BLaER1 treated with 17β-estradiol and CSF1 and Interleukin-3, amounts not matched to agents 10 nM and 100 nM (cell line): ENCODE measurements around the gene DPYD.
A peak's percentile ranks its signal among the peaks of the same experiment; 100 is the strongest.

Experiments used
- H3K27ac ChIP-seq, 11 experiments: shearing (Covaris generic); formaldehyde crosslinking; 2 replicates each; pipeline ENCODE4 v1.8.1; 2022
- H3K27me3 ChIP-seq, 11 experiments: shearing (Covaris generic); formaldehyde crosslinking; 2 replicates each; pipeline ENCODE4 v1.8.1; 2022
- H3K36me3 ChIP-seq, 11 experiments: shearing (Covaris generic); formaldehyde crosslinking; 2 replicates each; pipeline ENCODE4 v1.8.1; 2022
- H3K4me1 ChIP-seq, 10 experiments: shearing (Covaris generic); formaldehyde crosslinking; 2 replicates each; pipeline ENCODE4 v1.8.1; 2022
- H3K4me2 ChIP-seq, 11 experiments: shearing (Covaris generic); formaldehyde crosslinking; 2 replicates each; pipeline ENCODE4 v1.8.1; 2022
- H3K4me3 ChIP-seq, 10 experiments: shearing (Covaris generic); formaldehyde crosslinking; 2 replicates each; pipeline ENCODE4 v1.8.1; 2022
- H3K9ac ChIP-seq, 11 experiments: shearing (Covaris generic); formaldehyde crosslinking; 2 replicates each; pipeline ENCODE4 v1.8.1; 2022
- H3K9me3 ChIP-seq, 11 experiments: shearing (Covaris generic); formaldehyde crosslinking; replicated peaks in 1 of 11; 2 replicates each; pipeline ENCODE4 v1.8.1; 2022
- H4K20me1 ChIP-seq, 11 experiments: shearing (Covaris generic); formaldehyde crosslinking; 2 replicates each; pipeline ENCODE4 v1.8.1; 2022
- Cebpa-rat ChIP-seq, 11 experiments: shearing (Covaris generic); IDR thresholded peaks; 2 replicates each; pipeline ENCODE4 v1.8.1; 2022

DPYD gene

DNA sequence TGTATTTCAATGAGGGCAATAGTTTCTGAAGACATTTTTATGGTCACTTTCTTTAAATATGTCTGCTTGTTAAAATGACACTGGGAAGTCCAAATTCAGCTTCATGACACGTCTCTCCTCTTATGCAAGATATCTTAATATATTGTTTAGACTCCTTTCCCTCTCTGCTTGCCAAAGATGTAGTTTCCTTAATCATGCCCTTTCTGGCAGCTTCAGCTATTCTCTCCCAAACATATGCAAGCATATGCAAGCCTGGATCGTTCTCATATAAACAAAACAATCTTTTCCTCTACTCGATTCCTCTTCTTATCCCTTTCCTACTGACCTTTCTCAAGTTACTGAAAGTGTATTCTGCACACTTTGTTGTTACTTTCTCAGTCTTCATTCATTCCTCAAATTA is 827.1 kb downstream of the DPYD start:
- Histone ChIP-seq H3K27ac (no peak overlapping the region), H4K20me1 (no peaks in the 10 kb centered on the region), H3K4me2 (no peak overlapping the region), H3K9ac (no peak overlapping the region), H3K27me3 (no peaks in the 10 kb centered on the region), H3K9me3 (peaks cover 0 to 13% (median 0%) of the 10 kb centered on the region in 11 experiments; a peak in 7 of 22 replicates), H3K36me3 (peaks cover 0 to 42% (median 0%) of the 10 kb centered on the region in 11 experiments; a peak in 6 of 22 replicates), H3K4me3 (no peak overlapping the region), H3K4me1 (peaks cover 0 to 15% (median 8%) of the 10 kb centered on the region in 10 experiments; a peak in 12 of 20 replicates)
- TF ChIP-seq Cebpa-rat (IDR thresholded peaks at IDR 0.05): no peak

DNA sequence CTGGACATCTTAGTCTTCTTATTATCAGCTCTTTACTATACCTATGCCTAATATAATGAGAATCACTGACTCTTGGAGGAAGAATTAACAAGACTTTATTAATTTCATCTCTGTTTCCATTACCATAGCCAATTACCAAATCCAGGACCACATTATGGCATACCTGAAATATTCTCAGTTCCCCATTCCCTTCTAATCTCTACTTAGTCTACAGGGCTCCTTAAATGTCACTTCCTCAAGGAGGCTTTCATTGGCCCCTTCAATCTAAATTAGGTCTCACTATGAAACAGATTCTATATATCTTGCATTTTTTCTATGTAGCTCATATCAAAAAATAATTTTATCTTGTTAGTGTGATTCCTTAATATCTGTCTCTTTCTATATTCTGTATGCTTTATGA is 828.0 kb downstream of the DPYD start:
- Histone ChIP-seq H3K9ac (no peak overlapping the region), H3K36me3 (peaks cover 0 to 40% (median 0%) of the 10 kb centered on the region in 11 experiments; a peak in 6 of 22 replicates), H3K4me2 (no peak overlapping the region), H4K20me1 (no peaks in the 10 kb centered on the region), H3K27me3 (no peaks in the 10 kb centered on the region), H3K9me3 (peaks cover 0 to 13% (median 0%) of the 10 kb centered on the region in 11 experiments; a peak in 7 of 22 replicates), H3K27ac (no peak overlapping the region), H3K4me3 (no peak overlapping the region), H3K4me1 (peaks cover 0 to 22% (median 11%) of the 10 kb centered on the region in 10 experiments; a peak in 14 of 20 replicates)
- no peak for TF ChIP-seq Cebpa-rat (IDR thresholded peaks at IDR 0.05)

DNA sequence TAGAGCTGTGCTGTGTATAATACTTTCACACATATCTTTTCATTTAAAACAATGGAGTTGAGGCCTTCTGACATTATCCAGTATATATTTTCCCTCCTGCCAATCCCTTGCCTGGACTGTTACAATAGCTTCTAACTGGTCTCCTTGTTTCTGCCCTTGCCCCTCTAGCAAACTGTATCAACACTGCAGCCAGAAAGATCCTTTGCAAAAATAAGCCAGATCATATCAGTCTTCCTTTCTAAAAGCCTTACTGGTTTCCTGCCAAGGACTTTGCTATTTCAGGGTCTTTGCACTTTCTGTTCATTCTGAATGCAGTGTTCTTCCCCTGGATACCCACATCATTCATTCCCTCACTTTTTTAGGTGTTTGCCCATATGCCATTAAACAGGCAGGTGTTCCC is 829.2 kb downstream of the DPYD start:
- peak overlapping the region in 3 of 11 experiments; percentile 13 to 18 (median 14); a peak in 3 of 22 replicates for H3K4me2 ChIP-seq
- peaks cover 0 to 22% (median 11%) of the 10 kb centered on the region in 10 experiments; a peak in 14 of 20 replicates for H3K4me1 ChIP-seq
- no peak overlapping the region for H3K9ac ChIP-seq
- peaks cover 0 to 29% (median 0%) of the 10 kb centered on the region in 11 experiments; a peak in 6 of 22 replicates for H3K36me3 ChIP-seq
- H3K27ac ChIP-seq: no peak overlapping the region
- TF ChIP-seq Cebpa-rat (IDR thresholded peaks at IDR 0.05): no peak
- H3K9me3 ChIP-seq: peaks cover 0 to 4% (median 0%) of the 10 kb centered on the region in 11 experiments; a peak in 7 of 22 replicates
- no peaks in the 10 kb centered on the region for H4K20me1 ChIP-seq
- H3K4me3 ChIP-seq: no peak overlapping the region
- no peaks in the 10 kb centered on the region for H3K27me3 ChIP-seq

DNA sequence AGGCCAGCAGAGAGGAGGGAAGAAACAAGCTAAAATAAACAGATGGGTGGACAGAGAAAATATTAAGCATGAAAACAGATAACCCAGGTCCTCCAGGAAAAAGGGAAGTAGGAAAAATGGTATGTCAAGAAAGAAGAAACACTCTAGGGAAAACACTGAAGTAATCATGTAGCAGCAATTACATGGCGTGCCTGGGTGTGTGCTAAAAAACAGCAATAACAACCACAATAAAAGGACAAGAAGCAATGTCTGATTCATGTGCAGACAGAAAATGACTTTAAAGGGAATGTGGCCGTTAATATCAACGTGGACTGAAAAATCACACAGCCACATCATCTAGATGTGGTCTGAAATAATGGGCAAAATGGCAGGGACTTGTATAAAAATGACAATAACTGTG is 829.6 kb downstream of the DPYD start:
- no peaks in the 10 kb centered on the region for H3K27me3 ChIP-seq
- peaks cover 0 to 22% (median 11%) of the 10 kb centered on the region in 10 experiments; a peak in 14 of 20 replicates for H3K4me1 ChIP-seq
- no peak overlapping the region for H3K27ac ChIP-seq
- H3K4me2 ChIP-seq: peak overlapping the region in 3 of 11 experiments; percentile 13 to 18 (median 14); a peak in 3 of 22 replicates
- peaks cover 0 to 25% (median 0%) of the 10 kb centered on the region in 11 experiments; a peak in 5 of 22 replicates for H3K36me3 ChIP-seq
- H4K20me1 ChIP-seq: no peaks in the 10 kb centered on the region
- TF ChIP-seq Cebpa-rat (IDR thresholded peaks at IDR 0.05): no peak
- no peak overlapping the region for H3K4me3 ChIP-seq
- H3K9me3 ChIP-seq: peaks cover 0 to under 1% (median 0%) of the 10 kb centered on the region in 11 experiments; a peak in 1 of 22 replicates
- H3K9ac ChIP-seq: no peak overlapping the region

DNA sequence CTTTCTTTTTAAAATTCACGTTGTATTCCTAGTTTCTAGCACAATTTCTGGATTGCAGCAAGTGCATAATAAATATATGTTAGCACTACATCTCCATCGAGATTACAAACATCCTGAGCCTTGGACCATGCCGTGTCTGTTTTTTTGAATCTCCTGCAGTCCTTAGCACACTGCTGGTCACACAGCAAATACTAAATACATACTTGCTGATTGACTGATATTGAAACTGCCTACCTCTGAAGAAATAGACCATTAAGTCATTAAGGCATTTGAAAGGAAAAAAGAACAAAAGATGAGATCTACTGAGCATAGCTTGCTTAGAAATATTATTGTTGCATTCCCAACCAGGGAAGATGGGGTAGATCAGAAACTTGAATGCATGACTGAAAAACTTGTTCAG is 830.1 kb downstream of the DPYD start:
- peaks cover 0 to 22% (median 11%) of the 10 kb centered on the region in 10 experiments; a peak in 14 of 20 replicates for H3K4me1 ChIP-seq
- H3K27ac ChIP-seq: no peak overlapping the region
- H3K4me2 ChIP-seq: no peak overlapping the region
- no peak overlapping the region for H3K4me3 ChIP-seq
- TF ChIP-seq Cebpa-rat (IDR thresholded peaks at IDR 0.05): no peak
- H3K9me3 ChIP-seq: no peaks in the 10 kb centered on the region
- H3K27me3 ChIP-seq: no peaks in the 10 kb centered on the region
- no peak overlapping the region for H3K9ac ChIP-seq
- peaks cover 0 to 23% (median 0%) of the 10 kb centered on the region in 11 experiments; a peak in 4 of 22 replicates for H3K36me3 ChIP-seq
- H4K20me1 ChIP-seq: no peaks in the 10 kb centered on the region

DNA sequence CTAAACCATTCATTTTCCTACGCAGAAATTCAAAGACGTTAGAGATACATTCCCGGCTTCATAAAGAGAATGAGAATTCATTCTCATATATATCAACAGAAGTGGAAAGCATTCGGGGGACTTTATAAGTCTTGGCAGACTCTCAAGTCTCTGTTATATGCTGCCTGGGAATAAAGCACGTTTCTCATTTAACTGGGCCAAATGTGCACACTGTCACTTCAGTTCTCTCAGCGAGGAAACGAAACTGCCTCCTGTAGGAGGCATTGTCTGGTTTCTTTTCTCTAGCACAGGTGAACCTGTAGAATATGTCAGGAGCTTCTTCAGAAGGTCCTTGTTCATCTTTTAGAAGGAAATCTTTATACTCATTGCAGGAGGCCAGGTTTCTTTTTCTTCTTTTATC is 831.7 kb downstream of the DPYD start:
- H3K9me3 ChIP-seq: no peaks in the 10 kb centered on the region
- no peak overlapping the region for H3K9ac ChIP-seq
- H3K27ac ChIP-seq: no peak overlapping the region
- peaks cover 0 to 22% (median 11%) of the 10 kb centered on the region in 10 experiments; a peak in 14 of 20 replicates for H3K4me1 ChIP-seq
- TF ChIP-seq Cebpa-rat (IDR thresholded peaks at IDR 0.05): no peak
- peaks cover 0 to 16% (median 0%) of the 10 kb centered on the region in 11 experiments; a peak in 4 of 22 replicates for H3K36me3 ChIP-seq
- H3K4me3 ChIP-seq: no peak overlapping the region
- no peaks in the 10 kb centered on the region for H3K27me3 ChIP-seq
- H4K20me1 ChIP-seq: no peaks in the 10 kb centered on the region
- H3K4me2 ChIP-seq: no peak overlapping the region; a peak in 2 of 22 replicates

DNA sequence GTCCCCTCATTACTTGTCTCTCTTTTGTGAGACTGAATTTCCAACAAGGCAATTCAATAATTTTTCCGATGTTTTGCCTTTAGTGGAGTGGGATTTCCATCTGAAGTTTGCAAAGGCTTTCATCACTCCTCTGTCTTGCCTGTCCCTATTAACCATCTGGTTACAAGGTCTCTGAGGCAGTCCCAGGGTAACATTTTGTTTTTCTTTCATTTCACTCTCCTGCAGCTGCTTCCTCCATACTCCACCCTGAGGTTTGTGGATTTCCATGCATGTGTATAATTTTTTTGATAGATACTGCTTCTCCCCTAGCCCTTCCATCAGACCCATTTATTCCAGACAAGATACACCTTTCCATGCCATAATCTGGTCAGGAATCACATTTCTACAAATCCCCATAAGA is 832.4 kb downstream of the DPYD start:
- Histone ChIP-seq H3K9me3 (no peaks in the 10 kb centered on the region), H3K36me3 (peaks cover 0 to 8% (median 0%) of the 10 kb centered on the region in 11 experiments; a peak in 2 of 22 replicates), H3K27me3 (no peaks in the 10 kb centered on the region), H3K27ac (no peak overlapping the region), H3K4me1 (peaks cover 0 to 22% (median 11%) of the 10 kb centered on the region in 10 experiments; a peak in 14 of 20 replicates), H4K20me1 (no peaks in the 10 kb centered on the region), H3K4me2 (peak overlapping the region in 5 of 11 experiments; percentile 4 to 33 (median 29); a peak in 8 of 22 replicates), H3K9ac (no peak overlapping the region), H3K4me3 (no peak overlapping the region)
- no peak for TF ChIP-seq Cebpa-rat (IDR thresholded peaks at IDR 0.05)

DNA sequence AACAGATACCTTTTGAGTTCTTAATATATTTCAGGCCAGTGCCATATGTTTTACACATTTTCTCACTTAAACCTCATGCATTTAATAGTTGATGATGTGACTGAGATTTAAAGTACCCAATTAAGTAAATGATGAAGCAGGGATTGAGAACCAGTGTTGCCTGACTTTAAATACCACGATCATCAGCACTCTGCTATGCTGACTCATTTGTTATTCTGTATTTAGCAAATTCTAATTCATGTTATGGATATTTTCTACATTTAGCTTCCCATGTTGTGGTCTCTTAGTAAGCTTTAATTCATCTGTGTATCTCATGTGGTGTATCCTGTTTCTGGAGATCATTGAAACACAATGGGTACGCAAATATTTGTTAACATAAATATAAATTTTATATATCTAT is 836.3 kb downstream of the DPYD start:
- Histone ChIP-seq H3K4me1 (peaks cover 0 to 14% (median 6%) of the 10 kb centered on the region in 10 experiments; a peak in 9 of 20 replicates), H4K20me1 (no peaks in the 10 kb centered on the region), H3K27me3 (no peaks in the 10 kb centered on the region), H3K9ac (no peak overlapping the region), H3K9me3 (no peaks in the 10 kb centered on the region), H3K4me3 (no peak overlapping the region), H3K27ac (no peak overlapping the region), H3K36me3 (peaks cover 0 to 20% (median 0%) of the 10 kb centered on the region in 11 experiments; a peak in 4 of 22 replicates), H3K4me2 (no peak overlapping the region)
- no peak for TF ChIP-seq Cebpa-rat (IDR thresholded peaks at IDR 0.05)

DNA sequence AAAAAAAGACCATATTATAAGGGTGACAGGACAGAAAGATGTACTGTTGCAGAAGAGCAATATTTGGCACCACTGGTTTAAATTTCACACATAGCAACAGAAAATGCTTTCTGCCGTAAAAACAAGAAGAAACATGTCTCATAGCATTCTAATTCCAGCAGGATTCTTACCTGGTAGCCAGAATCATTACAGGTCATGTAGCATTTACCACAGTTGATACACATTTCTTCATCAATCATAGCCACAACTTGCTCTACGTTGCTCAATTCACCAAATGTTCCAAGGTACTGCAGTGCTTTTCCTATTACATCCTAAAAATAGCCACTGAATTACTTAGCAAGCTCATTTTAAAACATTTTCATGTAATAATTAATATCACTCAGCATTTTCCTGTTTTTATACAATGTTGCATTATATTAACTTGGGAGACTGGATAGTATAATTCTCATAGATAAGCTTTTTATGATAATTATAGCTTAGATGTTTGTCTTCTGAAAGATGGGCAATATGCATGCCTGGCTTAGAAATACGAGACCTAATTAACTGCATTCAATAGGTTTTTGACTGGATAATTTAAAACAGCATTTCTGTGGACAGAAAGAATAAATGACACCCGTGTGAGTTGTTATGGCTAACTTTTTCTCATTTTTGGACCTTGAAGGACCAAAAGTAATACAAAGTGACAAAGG is 838.5 kb downstream of the DPYD start:
- H3K27ac ChIP-seq: no peak overlapping the region
- no peaks in the 10 kb centered on the region for H3K4me1 ChIP-seq
- H4K20me1 ChIP-seq: no peaks in the 10 kb centered on the region
- no peak overlapping the region for H3K4me3 ChIP-seq
- no peak overlapping the region for H3K4me2 ChIP-seq
- TF ChIP-seq Cebpa-rat (IDR thresholded peaks at IDR 0.05): no peak
- no peaks in the 10 kb centered on the region for H3K27me3 ChIP-seq
- no peaks in the 10 kb centered on the region for H3K9me3 ChIP-seq
- peaks cover 0 to 24% (median 0%) of the 10 kb centered on the region in 11 experiments; a peak in 4 of 22 replicates for H3K36me3 ChIP-seq
- H3K9ac ChIP-seq: no peak overlapping the region
